Measurements from ENCODE around the gene CRHR2. TPM values are rescaled to one million over a fixed set of nuclear protein-coding genes. Genes with fewer than 3 reads are reported as not detected.
"Not testable (repeated sequence)": the region's sequence is repeated elsewhere in the genome, so short reads cannot be mapped to it uniquely, and the experiment has no call there.

Gene CRHR2
- total RNA-seq, 5 donors from 2014 or later (not counting 1 experiment from before 2014, with no cell fraction given): 0.09 TPM; not detected in 4

DNA sequence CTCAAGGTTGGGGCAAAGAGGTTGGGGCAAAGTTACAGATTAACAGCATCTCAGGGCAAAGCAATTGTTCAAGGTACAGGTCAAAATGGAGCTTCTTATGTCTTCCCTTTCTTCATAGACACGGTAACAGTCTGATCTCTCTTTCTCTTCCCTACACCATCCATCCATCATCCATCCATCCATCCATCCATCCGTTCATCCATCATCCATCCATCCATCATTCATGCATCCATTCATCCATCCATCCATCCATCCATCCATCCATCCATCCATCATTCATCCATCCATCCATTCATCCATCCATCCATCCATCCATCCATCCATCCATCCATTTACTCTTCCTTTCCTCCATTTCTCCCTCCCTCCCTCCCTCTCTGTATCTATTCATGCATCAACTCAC lies 37.2 kb upstream of the CRHR2 start:
- peaks cover 61% of the 10 kb centered on the region for H3K36me3 Mint-ChIP-seq
- H3K4me1 ChIP-seq (ENCODE audit: control insufficient read depth in 1 of 2, extremely low read depth in 1 of 2, insufficient read depth in 2 of 2, low read length in 2 of 2); H3K36me3 ChIP-seq (ENCODE audit: control insufficient read depth in 2 of 2, extremely low read depth in 1 of 2, insufficient read depth in 1 of 2, low read length in 1 of 2); H3K9me3 ChIP-seq; POLR2A ChIA-PET; CTCF ChIA-PET; H3K4me3 Mint-ChIP-seq; H3K27me3 ChIP-seq (replicated peaks in 1 of 2; ENCODE audit: control insufficient read depth in 2 of 2, extremely low read depth in 1 of 2, insufficient read depth in 2 of 2, low read length in 1 of 2); H3K27me3 Mint-ChIP-seq; H3K4me1 Mint-ChIP-seq; H3K27ac ChIP-seq (ENCODE audit: low read length); H3K27ac Mint-ChIP-seq; ATAC-seq (replicated peaks in 1 of 4); H3K4me3 ChIP-seq (ENCODE audit: control insufficient read depth in 1 of 2, extremely low read depth in 1 of 2, low read length in 1 of 2); DNase-seq: not testable (repeated sequence)
- 96% methylated on average over 2 of the region's 2 CpGs for WGBS (ENCODE audit: insufficient coverage)
- H3K9me3 Mint-ChIP-seq: peaks cover 24 to 39% (median 32%) of the 10 kb centered on the region in 3 donors

DNA sequence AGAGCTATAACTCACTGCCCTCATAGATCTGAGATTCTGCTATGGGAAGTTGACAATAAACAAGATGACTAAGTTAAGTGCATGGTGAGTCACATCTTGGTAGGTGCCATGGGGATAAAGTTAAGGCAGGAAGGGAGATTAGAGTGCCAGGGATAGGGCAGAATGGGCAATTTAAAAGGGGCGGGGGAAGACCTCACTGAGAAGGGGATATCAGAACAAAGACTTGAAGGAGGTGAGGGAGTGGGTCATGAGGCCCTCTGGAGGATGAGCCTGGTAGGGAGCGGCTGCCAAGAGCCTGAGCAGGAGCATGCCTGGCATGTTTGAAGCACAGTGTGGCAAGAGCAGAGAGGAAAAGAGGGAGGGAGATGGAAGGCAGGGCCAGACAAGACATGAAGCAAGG lies 34.9 kb upstream of the CRHR2 start:
- Histone ChIP-seq H3K27me3 (replicated peaks in 1 of 2; ENCODE audit: control insufficient read depth in 2 of 2, extremely low read depth in 1 of 2, insufficient read depth in 2 of 2, low read length in 1 of 2) (no peaks in the 10 kb centered on the region), H3K4me1 (ENCODE audit: control insufficient read depth in 1 of 2, extremely low read depth in 1 of 2, insufficient read depth in 2 of 2, low read length in 2 of 2) (no peaks in the 10 kb centered on the region), H3K27ac (ENCODE audit: low read length) (no peak overlapping the region), H3K36me3 (ENCODE audit: control insufficient read depth in 2 of 2, extremely low read depth in 1 of 2, insufficient read depth in 1 of 2, low read length in 1 of 2) (peaks cover 0 to 4% of the 10 kb centered on the region in 2 donors), H3K4me3 (ENCODE audit: control insufficient read depth in 1 of 2, extremely low read depth in 1 of 2, low read length in 1 of 2) (no peak overlapping the region), H3K9me3 (peaks cover 2% of the 10 kb centered on the region)
- 82% methylated on average over 2 of the region's 2 CpGs for WGBS (ENCODE audit: insufficient coverage)
- DNase-seq: no peak
- Mint-ChIP-seq H3K36me3 (peaks cover 63% of the 10 kb centered on the region), H3K9me3 (peaks cover 24 to 39% (median 32%) of the 10 kb centered on the region in 3 donors), H3K4me1 (no peaks in the 10 kb centered on the region), H3K4me3 (no peak overlapping the region), H3K27me3 (no peaks in the 10 kb centered on the region), H3K27ac (no peak overlapping the region)
- CTCF ChIA-PET: no interaction called here
- no peak for ATAC-seq (replicated peaks in 1 of 4)
- POLR2A ChIA-PET: no interaction called here

DNA sequence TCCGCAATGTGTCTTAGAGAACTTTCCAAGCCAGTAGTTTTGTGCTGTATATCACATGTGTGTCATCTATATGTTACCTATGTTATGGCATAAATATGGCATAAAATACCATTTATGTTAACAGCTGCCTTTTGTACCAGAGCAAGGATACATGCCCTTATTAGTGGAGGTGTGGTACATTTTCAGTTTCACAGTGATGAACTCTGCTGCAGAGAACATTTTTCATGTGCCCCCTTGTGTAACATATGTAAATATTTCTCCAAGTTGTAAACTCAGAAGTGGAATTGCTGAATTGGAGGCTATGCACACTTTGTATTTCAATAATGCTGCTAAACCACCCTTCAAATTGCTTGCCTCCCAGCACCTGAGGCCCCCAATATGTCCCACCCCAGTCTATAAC lies 31.9 kb upstream of the CRHR2 start:
- Mint-ChIP-seq H3K9me3 (peaks cover 16 to 28% (median 22%) of the 10 kb centered on the region in 3 donors), H3K27me3 (no peaks in the 10 kb centered on the region), H3K36me3 (peaks cover 45% of the 10 kb centered on the region), H3K4me3 (no peak overlapping the region), H3K4me1 (no peaks in the 10 kb centered on the region), H3K27ac (no peak overlapping the region)
- DNase-seq (no peak), ATAC-seq (replicated peaks in 1 of 4) (no peak)
- H3K27me3 ChIP-seq (replicated peaks in 1 of 2; ENCODE audit: control insufficient read depth in 2 of 2, extremely low read depth in 1 of 2, insufficient read depth in 2 of 2, low read length in 1 of 2): no peaks in the 10 kb centered on the region
- H3K27ac ChIP-seq (ENCODE audit: low read length): no peak overlapping the region
- POLR2A ChIA-PET: no interaction called here
- no CpG with 5 or more reads among the region's 1 CpG for WGBS (ENCODE audit: insufficient coverage)
- CTCF ChIA-PET: no interaction called here
- peaks cover 2% of the 10 kb centered on the region for H3K9me3 ChIP-seq
- H3K4me1 ChIP-seq (ENCODE audit: control insufficient read depth in 1 of 2, extremely low read depth in 1 of 2, insufficient read depth in 2 of 2, low read length in 2 of 2): no peaks in the 10 kb centered on the region
- H3K4me3 ChIP-seq (ENCODE audit: control insufficient read depth in 1 of 2, extremely low read depth in 1 of 2, low read length in 1 of 2): no peak overlapping the region
- peaks cover 0 to 4% of the 10 kb centered on the region in 2 donors for H3K36me3 ChIP-seq (ENCODE audit: control insufficient read depth in 2 of 2, extremely low read depth in 1 of 2, insufficient read depth in 1 of 2, low read length in 1 of 2)

DNA sequence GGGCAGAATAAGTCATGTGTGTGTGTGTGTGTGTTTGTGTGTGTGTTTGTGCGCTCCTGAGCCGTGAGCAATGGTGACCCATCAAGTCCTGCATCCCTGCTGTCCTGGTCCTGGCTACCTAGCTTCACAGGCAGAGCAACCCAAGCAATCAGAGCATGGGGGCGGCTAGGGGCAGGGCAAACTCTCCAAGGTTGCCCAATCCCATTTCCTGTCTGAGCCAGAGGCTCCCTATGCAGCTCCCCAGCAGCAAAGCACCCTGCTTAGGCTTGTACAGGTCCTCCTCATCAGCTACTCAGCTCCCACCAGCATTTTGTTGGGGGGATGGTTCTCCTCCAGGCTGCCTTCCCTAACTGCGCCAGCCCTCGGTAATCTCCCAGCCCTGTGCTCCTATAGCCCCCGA lies 31.1 kb upstream of the CRHR2 start:
- peaks cover 13 to 22% (median 15%) of the 10 kb centered on the region in 3 donors for H3K9me3 Mint-ChIP-seq
- DNase-seq (no peak), ATAC-seq (replicated peaks in 1 of 4) (no peak)
- Histone ChIP-seq H3K9me3 (peaks cover 2% of the 10 kb centered on the region), H3K36me3 (ENCODE audit: control insufficient read depth in 2 of 2, extremely low read depth in 1 of 2, insufficient read depth in 1 of 2, low read length in 1 of 2) (peaks cover 0 to 4% of the 10 kb centered on the region in 2 donors), H3K4me1 (ENCODE audit: control insufficient read depth in 1 of 2, extremely low read depth in 1 of 2, insufficient read depth in 2 of 2, low read length in 2 of 2) (no peaks in the 10 kb centered on the region), H3K27ac (ENCODE audit: low read length) (no peak overlapping the region), H3K4me3 (ENCODE audit: control insufficient read depth in 1 of 2, extremely low read depth in 1 of 2, low read length in 1 of 2) (no peak overlapping the region), H3K27me3 (replicated peaks in 1 of 2; ENCODE audit: control insufficient read depth in 2 of 2, extremely low read depth in 1 of 2, insufficient read depth in 2 of 2, low read length in 1 of 2) (no peaks in the 10 kb centered on the region)
- no peak overlapping the region for H3K4me3 Mint-ChIP-seq
- WGBS (ENCODE audit: insufficient coverage): 44% methylated on average over 1 of the region's 6 CpGs
- no peak overlapping the region for H3K27ac Mint-ChIP-seq
- ChIA-PET POLR2A (no interaction called here), CTCF (no interaction called here)
- no peaks in the 10 kb centered on the region for H3K27me3 Mint-ChIP-seq
- H3K4me1 Mint-ChIP-seq: no peaks in the 10 kb centered on the region
- peaks cover 37% of the 10 kb centered on the region for H3K36me3 Mint-ChIP-seq

DNA sequence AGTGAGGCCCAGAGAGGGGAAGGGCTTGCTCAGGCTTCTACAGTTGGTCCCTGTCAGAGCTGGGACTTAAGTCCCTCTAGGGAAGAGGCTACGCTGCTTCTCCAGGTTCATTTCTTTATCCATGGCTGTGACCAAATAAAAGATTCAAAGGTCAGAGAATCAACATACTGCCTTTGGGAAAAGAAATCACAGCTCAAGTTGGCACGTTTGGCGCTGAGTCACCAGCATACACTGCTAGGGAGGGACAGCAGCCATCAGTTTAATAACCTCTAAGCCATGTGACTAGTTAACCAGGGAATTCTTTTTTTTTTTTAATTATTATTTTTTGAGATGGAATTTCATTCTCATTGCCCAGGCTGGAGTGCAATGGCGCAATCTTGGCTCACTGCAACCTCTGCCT lies 28.4 kb upstream of the CRHR2 start:
- peaks cover 0 to 5% (median 0%) of the 10 kb centered on the region in 3 donors for H3K4me1 Mint-ChIP-seq
- no peak overlapping the region for H3K27ac Mint-ChIP-seq
- no peak for DNase-seq
- H3K36me3 Mint-ChIP-seq: peaks cover 14% of the 10 kb centered on the region
- Histone ChIP-seq H3K4me3 (ENCODE audit: control insufficient read depth in 1 of 2, extremely low read depth in 1 of 2, low read length in 1 of 2) (no peak overlapping the region), H3K27ac (ENCODE audit: low read length) (no peak overlapping the region), H3K4me1 (ENCODE audit: control insufficient read depth in 1 of 2, extremely low read depth in 1 of 2, insufficient read depth in 2 of 2, low read length in 2 of 2) (no peaks in the 10 kb centered on the region), H3K9me3 (no peaks in the 10 kb centered on the region), H3K27me3 (replicated peaks in 1 of 2; ENCODE audit: control insufficient read depth in 2 of 2, extremely low read depth in 1 of 2, insufficient read depth in 2 of 2, low read length in 1 of 2) (peaks cover 0 to 1% of the 10 kb centered on the region in 2 experiments), H3K36me3 (ENCODE audit: control insufficient read depth in 2 of 2, extremely low read depth in 1 of 2, insufficient read depth in 1 of 2, low read length in 1 of 2) (no peaks in the 10 kb centered on the region)
- ChIA-PET CTCF (no interaction called here), POLR2A (no interaction called here)
- ATAC-seq (replicated peaks in 1 of 4): no peak
- H3K27me3 Mint-ChIP-seq: peaks cover 0 to 3% of the 10 kb centered on the region in 2 donors
- WGBS (ENCODE audit: insufficient coverage): 75% methylated on average over 1 of the region's 4 CpGs
- no peak overlapping the region for H3K4me3 Mint-ChIP-seq
- peaks cover 0 to 7% (median 0%) of the 10 kb centered on the region in 3 donors for H3K9me3 Mint-ChIP-seq

DNA sequence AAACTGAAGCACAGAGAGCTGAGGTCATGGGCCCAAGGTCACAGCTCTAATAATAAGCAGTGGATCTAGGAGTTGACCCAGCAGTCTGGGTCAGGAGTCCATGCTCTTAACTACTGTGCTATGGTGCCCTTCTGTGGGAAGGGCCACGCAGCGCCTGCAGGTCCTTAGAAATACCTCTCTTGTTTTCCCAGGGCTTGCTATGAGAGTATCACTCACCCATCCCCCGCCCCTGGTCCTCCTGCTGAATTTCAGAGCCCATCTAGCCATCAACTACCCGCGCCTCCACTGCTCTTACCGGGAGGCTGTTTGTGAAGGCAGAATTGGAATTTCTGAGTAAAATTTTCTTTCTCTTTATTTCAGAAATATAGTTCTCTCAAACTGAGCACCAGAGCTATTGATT lies 27.3 kb upstream of the CRHR2 start:
- Mint-ChIP-seq H3K27me3 (peaks cover 0 to 3% of the 10 kb centered on the region in 2 donors), H3K9me3 (no peaks in the 10 kb centered on the region), H3K4me1 (peaks cover 0 to 5% (median 0%) of the 10 kb centered on the region in 3 donors), H3K4me3 (no peak overlapping the region), H3K36me3 (peaks cover 3% of the 10 kb centered on the region), H3K27ac (no peak overlapping the region)
- H3K4me3 ChIP-seq (ENCODE audit: control insufficient read depth in 1 of 2, extremely low read depth in 1 of 2, low read length in 1 of 2): no peak overlapping the region
- H3K4me1 ChIP-seq (ENCODE audit: control insufficient read depth in 1 of 2, extremely low read depth in 1 of 2, insufficient read depth in 2 of 2, low read length in 2 of 2): no peaks in the 10 kb centered on the region
- no peak for ATAC-seq (replicated peaks in 1 of 4)
- ChIA-PET POLR2A (no interaction called here), CTCF (no interaction called here)
- H3K27ac ChIP-seq (ENCODE audit: low read length): no peak overlapping the region
- no peak for DNase-seq
- H3K27me3 ChIP-seq (replicated peaks in 1 of 2; ENCODE audit: control insufficient read depth in 2 of 2, extremely low read depth in 1 of 2, insufficient read depth in 2 of 2, low read length in 1 of 2): peaks cover 0 to 4% of the 10 kb centered on the region in 2 experiments
- no CpG with 5 or more reads among the region's 6 CpGs for WGBS (ENCODE audit: insufficient coverage)
- H3K36me3 ChIP-seq (ENCODE audit: control insufficient read depth in 2 of 2, extremely low read depth in 1 of 2, insufficient read depth in 1 of 2, low read length in 1 of 2): no peaks in the 10 kb centered on the region
- no peaks in the 10 kb centered on the region for H3K9me3 ChIP-seq

DNA sequence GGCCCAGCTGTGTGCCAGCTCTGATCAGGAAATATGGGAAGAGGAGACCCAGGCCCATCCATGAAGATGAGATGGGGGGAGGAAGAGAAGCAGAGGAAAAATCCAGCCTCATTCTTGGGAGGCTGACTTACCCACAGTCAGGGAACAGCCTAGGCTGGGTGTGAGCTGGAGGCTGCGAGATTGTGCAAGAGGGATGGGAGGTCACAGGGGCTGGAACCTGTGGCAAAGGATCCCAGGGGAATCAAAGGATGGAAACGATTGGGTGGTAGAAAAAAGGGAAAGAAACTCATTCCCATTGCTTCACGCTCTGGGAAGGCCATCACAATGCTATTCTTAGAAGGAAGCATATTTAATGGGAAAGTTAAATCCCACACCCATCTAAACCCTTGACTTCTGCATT lies 26.7 kb upstream of the CRHR2 start:
- Histone ChIP-seq H3K4me3 (ENCODE audit: control insufficient read depth in 1 of 2, extremely low read depth in 1 of 2, low read length in 1 of 2) (no peak overlapping the region), H3K27ac (ENCODE audit: low read length) (no peak overlapping the region), H3K9me3 (no peaks in the 10 kb centered on the region), H3K4me1 (ENCODE audit: control insufficient read depth in 1 of 2, extremely low read depth in 1 of 2, insufficient read depth in 2 of 2, low read length in 2 of 2) (no peaks in the 10 kb centered on the region), H3K27me3 (replicated peaks in 1 of 2; ENCODE audit: control insufficient read depth in 2 of 2, extremely low read depth in 1 of 2, insufficient read depth in 2 of 2, low read length in 1 of 2) (peaks cover 0 to 4% of the 10 kb centered on the region in 2 experiments), H3K36me3 (ENCODE audit: control insufficient read depth in 2 of 2, extremely low read depth in 1 of 2, insufficient read depth in 1 of 2, low read length in 1 of 2) (no peaks in the 10 kb centered on the region)
- POLR2A ChIA-PET: no interaction called here
- CTCF ChIA-PET: interaction anchor here in 1 of 2 donors (0.8 kb wide), 1 partner anchor 31 kb away, joined by 6 read pairs; no protein-coding TSS in a partner anchor
- Mint-ChIP-seq H3K4me3 (no peak overlapping the region), H3K27ac (no peak overlapping the region), H3K9me3 (no peaks in the 10 kb centered on the region), H3K36me3 (no peaks in the 10 kb centered on the region), H3K4me1 (peaks cover 0 to 5% (median 0%) of the 10 kb centered on the region in 3 donors), H3K27me3 (peaks cover 0 to 3% of the 10 kb centered on the region in 2 donors)
- no peak for DNase-seq
- ATAC-seq (replicated peaks in 1 of 4): no peak
- WGBS (ENCODE audit: insufficient coverage): 20% methylated on average over 1 of the region's 3 CpGs

Measured in T-cell (primary cell).